ENCODE measurements around the gene AZGP1. TPM values are rescaled to one million over a fixed set of nuclear protein-coding genes. Genes with fewer than 3 reads are reported as not detected.
"Not testable (repeated sequence)": the region's sequence is repeated elsewhere in the genome, so short reads cannot be mapped to it uniquely, and the experiment has no call there.

Gene AZGP1
- total RNA-seq, 1 experiment from 2014 or later, result 0.29 TPM

DNA sequence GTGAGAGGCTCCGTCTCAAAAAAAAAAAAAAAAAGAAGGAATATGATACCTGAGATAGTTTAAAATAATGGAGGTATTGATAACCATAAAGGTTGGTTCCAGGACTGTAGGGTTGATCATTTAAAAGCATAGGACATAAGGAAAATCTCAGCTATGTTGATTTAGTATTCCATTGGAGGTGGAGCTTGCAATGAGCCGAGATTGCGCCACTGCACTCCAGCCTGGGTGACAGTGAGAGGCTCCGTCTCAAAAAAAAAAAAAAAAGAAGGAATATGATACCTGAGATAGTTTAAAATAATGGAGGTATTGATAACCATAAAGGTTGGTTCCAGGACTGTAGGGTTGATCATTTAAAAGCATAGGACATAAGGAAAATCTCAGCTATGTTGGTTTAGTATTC is 23.2 kb downstream of the AZGP1 start:
- not testable (repeated sequence) for DNase-seq (ENCODE audit: low read depth)

DNA sequence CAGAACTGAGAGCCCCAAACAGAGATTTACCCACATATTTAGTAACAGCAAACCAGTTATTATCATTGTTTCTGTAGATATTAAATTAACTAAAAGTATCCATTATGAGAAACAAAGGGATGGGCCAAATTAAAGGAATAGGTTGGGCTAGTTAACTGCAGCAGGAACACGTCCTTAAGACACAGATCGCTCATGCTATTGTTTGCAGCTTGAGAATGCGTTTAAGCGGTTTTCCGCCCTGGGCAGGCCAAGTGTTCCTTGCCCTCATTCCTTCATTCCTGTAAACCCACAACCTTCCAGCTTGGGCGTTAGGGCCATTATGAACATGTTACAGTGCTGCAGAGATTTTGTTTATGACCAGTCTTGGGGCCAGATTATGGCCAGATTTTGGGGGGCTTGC is 25.0 kb downstream of the AZGP1 start:
- DNase-seq (ENCODE audit: low read depth), result not testable (repeated sequence)

GRCh38 chr7:99949645-99950228 is 26.1 kb downstream of the AZGP1 start:
- DNase-seq (ENCODE audit: low read depth), result no peak

DNA sequence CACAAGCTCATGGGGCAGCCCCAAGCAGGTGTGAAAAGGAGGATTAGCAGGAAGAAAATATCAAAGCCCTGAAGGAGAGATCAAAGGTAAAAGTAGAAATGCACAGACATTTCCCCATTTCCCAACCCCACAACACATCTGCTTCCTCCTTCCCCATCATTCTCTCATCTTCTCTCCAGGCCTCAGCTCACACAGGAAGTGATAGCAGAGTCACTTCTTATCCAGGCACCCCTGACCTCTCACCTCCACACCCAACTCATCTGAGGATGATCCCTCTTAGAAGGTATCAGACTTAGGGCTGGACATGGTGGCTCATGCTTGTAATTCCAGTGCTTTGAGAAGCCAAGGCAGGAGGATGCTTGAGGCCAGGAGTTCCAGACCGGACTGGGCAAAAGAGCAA is 28.2 kb downstream of the AZGP1 start:
- no peak for DNase-seq (ENCODE audit: low read depth)

GRCh38 chr7:99944497-99945070 is 31.2 kb downstream of the AZGP1 start:
- no peak for DNase-seq (ENCODE audit: low read depth)

DNA sequence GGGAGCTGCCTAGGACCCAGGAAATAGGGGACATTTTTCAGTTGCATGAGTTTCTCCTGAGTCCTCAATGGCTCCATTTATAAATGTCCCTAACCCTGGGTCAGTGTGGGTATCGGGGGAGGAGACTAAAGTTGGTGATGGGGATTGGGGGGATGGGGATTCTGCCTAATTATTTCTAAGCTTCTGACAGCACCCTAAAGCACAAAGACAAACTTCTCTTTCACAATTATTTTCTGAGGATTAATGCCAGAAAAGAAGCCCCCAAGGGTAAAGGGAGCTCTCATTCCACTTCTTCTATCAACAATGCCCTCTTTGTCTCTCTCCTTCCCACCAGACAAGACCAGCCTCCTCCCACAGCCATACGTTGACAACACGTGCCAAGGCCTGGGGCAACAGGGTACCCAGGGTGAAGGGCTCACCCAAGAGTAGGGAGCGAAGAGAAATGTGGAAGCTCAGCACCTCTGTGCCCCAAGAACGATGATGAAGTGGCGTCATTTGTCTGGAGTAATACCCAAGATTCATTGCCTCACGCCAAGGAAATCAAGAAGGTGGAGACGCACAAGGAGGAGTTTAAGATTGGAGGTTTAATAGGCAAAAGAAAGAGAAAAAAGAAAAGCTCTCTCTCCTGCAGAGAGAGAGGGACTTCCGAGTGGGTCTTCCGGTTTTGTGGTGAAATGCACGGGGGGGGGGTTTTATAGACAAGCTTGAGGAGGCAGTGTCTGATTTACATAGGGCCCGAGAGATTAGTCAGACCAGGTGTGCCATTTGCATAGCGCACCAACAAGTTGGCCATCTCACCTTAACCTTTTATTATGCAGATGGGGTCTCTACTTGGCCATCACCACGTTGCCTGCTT is 32.0 kb downstream of the AZGP1 start:
- no peak for DNase-seq (ENCODE audit: low read depth)

GRCh38 chr7:99938296-99938695 is 37.5 kb downstream of the AZGP1 start:
- DNase-seq (ENCODE audit: low read depth), result no peak

DNA sequence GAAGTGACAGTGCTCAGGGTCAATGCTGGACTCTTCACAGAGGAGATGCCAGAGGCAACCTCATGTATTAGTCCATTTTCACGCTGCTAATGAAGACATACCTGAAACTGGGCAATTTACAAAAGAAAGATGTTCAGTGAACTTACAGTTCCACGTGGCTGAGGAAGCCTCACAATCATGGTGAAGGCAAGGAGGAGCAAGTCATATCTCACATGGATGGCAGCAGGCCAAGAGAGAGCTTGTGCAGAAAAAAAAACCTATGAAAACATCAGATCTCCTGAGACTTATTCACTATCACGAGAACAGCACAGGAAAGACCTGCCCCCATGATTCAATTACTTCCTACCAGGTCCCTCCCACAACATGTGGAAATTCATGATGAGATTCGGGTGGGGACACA is 40.8 kb downstream of the AZGP1 start:
- DNase-seq (ENCODE audit: low read depth), result not testable (repeated sequence)

DNA sequence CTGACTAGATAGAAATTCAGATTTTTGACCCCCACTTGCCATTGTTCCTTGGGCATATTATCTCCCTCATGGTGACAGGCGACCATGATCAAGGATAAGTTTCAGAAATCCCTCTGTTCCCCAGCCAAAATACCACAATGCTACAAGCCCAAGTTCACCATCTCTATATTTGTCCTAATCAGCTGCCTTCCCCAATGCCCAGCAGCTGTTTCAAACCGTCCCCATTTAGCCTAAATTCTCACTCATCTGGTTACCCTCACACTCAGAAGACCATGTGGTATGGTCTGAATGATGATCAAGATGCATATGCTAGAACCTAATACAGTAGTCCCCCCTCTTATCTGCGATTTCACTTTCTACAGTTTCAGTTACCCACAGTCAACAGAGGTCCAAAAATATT is 45.5 kb downstream of the AZGP1 start:
- DNase-seq (ENCODE audit: low read depth), result no peak

- DNase-seq (ENCODE audit: low read depth), result no peak
Observed at GRCh38 chr7:99929730-99930053, 46.1 kb downstream of the AZGP1 start.

GRCh38 chr7:99928994-99929729 is 46.7 kb downstream of the AZGP1 start, which contains the start of gene GJC3:
Gene GJC3 (minus strand): TSS chr7:99929620. CDS start chr7:99929620, 0 bp downstream.
- peak; percentile 81 for DNase-seq (ENCODE audit: low read depth)

DNA sequence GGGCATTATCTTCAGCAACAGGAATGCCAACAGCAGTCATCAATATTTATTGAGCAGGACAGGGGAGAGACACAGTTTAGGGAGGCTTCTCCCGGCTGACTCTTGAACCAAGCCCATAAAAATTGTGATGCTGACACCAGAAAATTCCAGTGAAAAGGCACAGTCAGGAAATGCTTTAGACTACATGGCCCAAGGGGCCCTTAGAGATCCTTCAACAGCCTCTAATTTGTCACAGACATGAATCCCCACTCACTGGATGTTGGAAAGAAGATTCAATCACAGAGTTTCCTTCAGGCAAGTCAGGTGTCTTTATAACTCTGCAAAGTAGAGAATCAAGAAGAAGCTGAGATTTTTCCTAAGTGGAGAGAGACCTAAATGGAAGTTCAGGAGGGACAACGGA is 47.6 kb downstream of the AZGP1 start:
- DNase-seq (ENCODE audit: low read depth), result no peak

GRCh38 chr7:99927536-99927935 is 48.3 kb downstream of the AZGP1 start:
- no peak for DNase-seq (ENCODE audit: low read depth)

- no peak for DNase-seq (ENCODE audit: low read depth)
Observed at GRCh38 chr7:99926321-99926720, 49.5 kb downstream of the AZGP1 start.

DNA sequence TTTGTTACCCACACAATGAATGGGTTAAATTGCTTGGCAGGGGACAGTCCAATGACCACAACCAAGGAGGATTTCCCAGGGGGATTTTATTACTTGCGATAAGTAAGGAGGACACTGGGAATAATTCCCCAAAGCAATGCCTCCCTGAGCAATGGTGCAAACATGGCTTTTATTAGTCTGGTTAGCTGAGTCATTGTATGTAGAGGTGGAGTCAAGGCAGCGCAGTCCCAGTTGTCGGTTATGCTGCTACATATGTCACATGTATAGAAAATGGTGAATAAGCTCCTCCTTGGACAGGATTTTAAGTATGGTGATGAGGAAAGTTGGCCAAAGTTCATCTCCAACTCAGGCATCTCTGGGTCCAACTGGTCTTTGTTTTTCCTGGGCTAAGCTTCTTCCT is 52.6 kb downstream of the AZGP1 start:
- DNase-seq (ENCODE audit: low read depth), result peak; percentile 33

GRCh38 chr7:99920149-99920548 is 55.7 kb downstream of the AZGP1 start:
- DNase-seq (ENCODE audit: low read depth), result no peak

DNA sequence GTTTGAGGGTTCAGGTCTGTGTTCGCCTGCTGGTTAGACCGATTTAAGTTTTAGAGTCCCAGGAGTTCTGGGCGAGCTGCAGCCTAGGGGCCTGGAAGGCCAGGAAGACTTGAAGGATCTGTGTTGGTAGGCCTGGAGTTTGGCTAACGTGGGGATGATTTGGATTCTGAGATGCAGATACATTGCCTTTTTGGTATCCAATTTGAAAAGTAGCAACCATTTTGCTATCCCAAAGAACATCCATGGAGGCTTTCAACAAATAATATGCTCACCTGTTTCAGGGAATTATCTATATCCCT is 56.1 kb downstream of the AZGP1 start:
- DNase-seq (ENCODE audit: low read depth), result no peak

DNA sequence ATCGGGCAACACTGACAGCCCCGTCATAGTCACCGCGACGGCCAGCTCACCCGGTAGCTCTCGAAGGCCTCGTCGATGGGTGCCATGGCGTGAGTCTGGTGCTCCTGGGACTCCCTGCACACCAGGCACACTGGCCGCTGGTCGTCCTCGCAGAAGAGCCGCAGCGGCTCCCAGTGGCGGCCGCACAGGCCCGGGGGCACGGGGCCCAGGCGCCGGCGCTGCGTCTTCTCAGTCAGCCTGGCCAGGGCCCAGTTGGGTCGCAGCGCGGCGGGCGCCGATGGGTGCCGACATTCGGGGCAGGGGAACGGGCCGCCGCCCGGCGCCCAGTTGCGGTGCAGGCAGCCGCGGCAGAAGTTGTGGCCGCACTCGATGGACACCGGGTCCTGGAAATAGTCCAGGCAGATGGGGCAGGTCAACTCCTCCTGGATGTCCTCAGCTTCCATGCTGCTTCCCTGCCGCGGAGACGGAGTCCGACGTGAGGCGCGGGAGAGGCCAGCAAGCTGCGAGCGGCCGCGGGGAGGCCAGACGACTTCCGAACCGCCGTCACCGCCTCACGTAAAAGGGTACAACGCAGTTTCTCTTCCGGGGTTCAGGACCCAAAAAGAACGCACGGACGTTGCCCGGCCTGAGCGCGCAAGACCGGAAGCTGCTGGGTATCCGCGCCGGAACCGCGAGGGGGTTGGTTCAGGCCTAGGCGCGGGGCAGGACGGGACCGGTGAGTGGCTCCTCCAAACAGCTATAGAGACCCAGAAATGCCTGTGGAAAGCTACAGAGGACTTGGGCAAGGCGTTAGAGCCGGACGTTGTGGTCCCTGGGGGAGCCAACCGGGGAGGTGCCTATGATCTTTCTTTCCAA is 56.6 kb downstream of the AZGP1 start, which contains the start of gene TRIM4:
TSS of gene TRIM4 (minus strand) at position 572 of the 855 bp plus-strand sequence. CDS start at position 443, 129 bp downstream.
- peak; percentile 99 for DNase-seq (ENCODE audit: low read depth)
